Measurements from ENCODE around the gene KRT5.
"Not testable (repeated sequence)": the region's sequence is repeated elsewhere in the genome, so short reads cannot be mapped to it uniquely, and the experiment has no call there.

Gene KRT5

GRCh38 chr12:52498946-52499345 lies 21.2 kb downstream of the KRT5 start:
- peaks cover under 1% of the 10 kb centered on the region for H3K27me3 Mint-ChIP-seq
- H3K4me1 Mint-ChIP-seq = no peaks in the 10 kb centered on the region
- H3K9me3 Mint-ChIP-seq = no peaks in the 10 kb centered on the region
- H3K36me3 Mint-ChIP-seq (ENCODE audit: low read depth) = no peaks in the 10 kb centered on the region
- ATAC-seq (no peak), DNase-seq (no peak)
- H3K27ac Mint-ChIP-seq = no peak overlapping the region
- H3K4me3 Mint-ChIP-seq = no peak overlapping the region

- no peak overlapping the region for H3K4me3 Mint-ChIP-seq
- ATAC-seq (no peak), DNase-seq (no peak)
- H3K9me3 Mint-ChIP-seq = no peaks in the 10 kb centered on the region
- H3K27me3 Mint-ChIP-seq = peaks cover 10% of the 10 kb centered on the region
- no peaks in the 10 kb centered on the region for H3K36me3 Mint-ChIP-seq (ENCODE audit: low read depth)
- H3K27ac Mint-ChIP-seq = no peak overlapping the region
- H3K4me1 Mint-ChIP-seq = no peaks in the 10 kb centered on the region
Measured at GRCh38 chr12:52497975-52498374, 22.2 kb downstream of the KRT5 start.

GRCh38 chr12:52496590-52497071 lies 23.6 kb downstream of the KRT5 start:
- no peak overlapping the region for H3K27ac Mint-ChIP-seq
- H3K27me3 Mint-ChIP-seq = peaks cover 14% of the 10 kb centered on the region
- H3K36me3 Mint-ChIP-seq (ENCODE audit: low read depth) = no peaks in the 10 kb centered on the region
- H3K4me3 Mint-ChIP-seq = no peak overlapping the region
- no peaks in the 10 kb centered on the region for H3K4me1 Mint-ChIP-seq
- no peaks in the 10 kb centered on the region for H3K9me3 Mint-ChIP-seq
- DNase-seq = no peak
- no peak for ATAC-seq

- ATAC-seq (no peak), DNase-seq (no peak)
- Mint-ChIP-seq H3K9me3 (no peaks in the 10 kb centered on the region), H3K27me3 (peaks cover 18% of the 10 kb centered on the region), H3K4me3 (no peak overlapping the region), H3K27ac (no peak overlapping the region), H3K4me1 (no peaks in the 10 kb centered on the region), H3K36me3 (ENCODE audit: low read depth) (no peaks in the 10 kb centered on the region)
Measured at GRCh38 chr12:52496054-52496453, 24.1 kb downstream of the KRT5 start.

GRCh38 chr12:52495389-52495788 lies 24.8 kb downstream of the KRT5 start:
- no peak overlapping the region for H3K27ac Mint-ChIP-seq
- H3K4me1 Mint-ChIP-seq = no peaks in the 10 kb centered on the region
- no peak for DNase-seq
- no peak overlapping the region for H3K4me3 Mint-ChIP-seq
- peaks cover 20% of the 10 kb centered on the region for H3K27me3 Mint-ChIP-seq
- H3K36me3 Mint-ChIP-seq (ENCODE audit: low read depth) = no peaks in the 10 kb centered on the region
- no peaks in the 10 kb centered on the region for H3K9me3 Mint-ChIP-seq
- ATAC-seq = no peak

GRCh38 chr12:52494518-52494917 lies 25.7 kb downstream of the KRT5 start:
- no peak overlapping the region for H3K4me3 Mint-ChIP-seq
- H3K27ac Mint-ChIP-seq = no peak overlapping the region
- DNase-seq = no peak
- H3K27me3 Mint-ChIP-seq = peaks cover 20% of the 10 kb centered on the region
- no peak for ATAC-seq
- H3K4me1 Mint-ChIP-seq = no peaks in the 10 kb centered on the region
- no peaks in the 10 kb centered on the region for H3K9me3 Mint-ChIP-seq
- H3K36me3 Mint-ChIP-seq (ENCODE audit: low read depth) = no peaks in the 10 kb centered on the region

- no peak for ATAC-seq
- no peaks in the 10 kb centered on the region for H3K36me3 Mint-ChIP-seq (ENCODE audit: low read depth)
- H3K4me3 Mint-ChIP-seq = no peak overlapping the region
- no peaks in the 10 kb centered on the region for H3K9me3 Mint-ChIP-seq
- no peaks in the 10 kb centered on the region for H3K4me1 Mint-ChIP-seq
- no peak overlapping the region for H3K27ac Mint-ChIP-seq
- peaks cover 20% of the 10 kb centered on the region for H3K27me3 Mint-ChIP-seq
- DNase-seq = no peak
Measured at GRCh38 chr12:52494100-52494499, 26.1 kb downstream of the KRT5 start.

- peaks cover 20% of the 10 kb centered on the region for H3K27me3 Mint-ChIP-seq
- DNase-seq (no peak), ATAC-seq (no peak)
- H3K4me3 Mint-ChIP-seq = no peak within 1 kb of the TSS
- H3K36me3 Mint-ChIP-seq (ENCODE audit: low read depth) = no peaks in the 10 kb centered on the region
- H3K4me1 Mint-ChIP-seq = no peaks in the 10 kb centered on the region
- H3K9me3 Mint-ChIP-seq = no peaks in the 10 kb centered on the region
- H3K27ac Mint-ChIP-seq = no peak within 1 kb of the TSS
Measured at GRCh38 chr12:52493172-52493571, 27.0 kb downstream of the KRT5 start, which contains the start of gene KRT6A. KRT6A (minus strand) TSS chr12:52493257; CDS start chr12:52493188, 69 bp downstream.

- not testable (repeated sequence) for H3K9me3 Mint-ChIP-seq; H3K4me3 Mint-ChIP-seq; H3K4me1 Mint-ChIP-seq; ATAC-seq; H3K36me3 Mint-ChIP-seq (ENCODE audit: low read depth); H3K27ac Mint-ChIP-seq; DNase-seq
- H3K27me3 Mint-ChIP-seq = peaks cover 20% of the 10 kb centered on the region
Measured at GRCh38 chr12:52492405-52492804, 27.8 kb downstream of the KRT5 start.

GRCh38 chr12:52491495-52491894 lies 28.7 kb downstream of the KRT5 start:
- H3K27me3 Mint-ChIP-seq = peaks cover 20% of the 10 kb centered on the region
- DNase-seq; H3K27ac Mint-ChIP-seq; H3K9me3 Mint-ChIP-seq; H3K4me3 Mint-ChIP-seq; ATAC-seq; H3K36me3 Mint-ChIP-seq (ENCODE audit: low read depth); H3K4me1 Mint-ChIP-seq: not testable (repeated sequence)

- Mint-ChIP-seq H3K27ac (no peak overlapping the region), H3K36me3 (ENCODE audit: low read depth) (no peaks in the 10 kb centered on the region), H3K4me1 (no peaks in the 10 kb centered on the region), H3K9me3 (peaks cover 9% of the 10 kb centered on the region), H3K4me3 (no peak overlapping the region), H3K27me3 (peaks cover 31% of the 10 kb centered on the region)
- DNase-seq = no peak
- ATAC-seq = no peak
Measured at GRCh38 chr12:52488736-52489135, 31.5 kb downstream of the KRT5 start.

GRCh38 chr12:52487744-52488443 lies 32.3 kb downstream of the KRT5 start:
- H3K9me3 Mint-ChIP-seq; H3K27ac Mint-ChIP-seq; DNase-seq; H3K4me1 Mint-ChIP-seq; H3K36me3 Mint-ChIP-seq (ENCODE audit: low read depth); ATAC-seq; H3K4me3 Mint-ChIP-seq: not testable (repeated sequence)
- peaks cover 32% of the 10 kb centered on the region for H3K27me3 Mint-ChIP-seq

GRCh38 chr12:52487211-52487610 lies 33.0 kb downstream of the KRT5 start:
- Mint-ChIP-seq H3K9me3 (peaks cover 9% of the 10 kb centered on the region), H3K27ac (no peak overlapping the region), H3K27me3 (peaks cover 35% of the 10 kb centered on the region), H3K4me1 (no peaks in the 10 kb centered on the region), H3K36me3 (ENCODE audit: low read depth) (no peaks in the 10 kb centered on the region), H3K4me3 (no peak overlapping the region)
- no peak for ATAC-seq
- no peak for DNase-seq

GRCh38 chr12:52486166-52487105 lies 33.8 kb downstream of the KRT5 start:
- no peak for ATAC-seq
- Mint-ChIP-seq H3K4me1 (no peaks in the 10 kb centered on the region), H3K27ac (no peak overlapping the region), H3K27me3 (peaks cover 30% of the 10 kb centered on the region), H3K4me3 (no peak overlapping the region), H3K9me3 (peaks cover 9% of the 10 kb centered on the region), H3K36me3 (ENCODE audit: low read depth) (no peaks in the 10 kb centered on the region)
- DNase-seq = no peak

GRCh38 chr12:52480073-52480472 lies 40.1 kb downstream of the KRT5 start:
- Mint-ChIP-seq H3K9me3 (peaks cover 8% of the 10 kb centered on the region), H3K27me3 (peaks cover 24% of the 10 kb centered on the region), H3K4me1 (no peaks in the 10 kb centered on the region), H3K36me3 (ENCODE audit: low read depth) (no peaks in the 10 kb centered on the region), H3K4me3 (no peak overlapping the region), H3K27ac (no peak overlapping the region)
- ATAC-seq = no peak
- DNase-seq = no peak

Data from activated naive CD8-positive, alpha-beta T cell treated with anti-CD3 and anti-CD28 coated beads, Interleukin-2, amount 50 U/mL, for 24 hours (primary cell).